Esophagus (tissue), 2 donors: Measurements from ENCODE around the gene CEP250. TPM values are rescaled to one million over a fixed set of nuclear protein-coding genes. Genes with fewer than 3 reads are reported as not detected.

ENCODE experiments used
- H3K27ac ChIP-seq, 2 donors: one replicate each; pipeline ENCODE4 v1.5.1; 2013; ENCODE audit warnings: low read depth in 2 of 2, mild to moderate bottlenecking in 2 of 2, inconsistent platforms in 1 of 2, low read length in 1 of 2, moderate library complexity in 1 of 2
- H3K27me3 ChIP-seq, 2 donors: one replicate each; pipeline ENCODE4 v1.6.1; 2013; ENCODE audit warnings: low read length in 2 of 2, control low read depth in 1 of 2, mild to moderate bottlenecking in 1 of 2; ENCODE audit not compliant: insufficient read depth in 2 of 2, control insufficient read depth in 1 of 2
- H3K36me3 ChIP-seq, 2 donors: one replicate each; pipeline ENCODE4 v1.6.1; 2013; ENCODE audit warnings: low read length in 1 of 2; ENCODE audit not compliant: control insufficient read depth in 2 of 2, insufficient read depth in 2 of 2
- H3K4me1 ChIP-seq, 2 donors: one replicate each; pipeline ENCODE4 v1.6.1; 2013; ENCODE audit warnings: low read length in 1 of 2; ENCODE audit not compliant: control insufficient read depth in 2 of 2, insufficient read depth in 2 of 2
- H3K4me3 ChIP-seq, 2 donors: one replicate each; pipeline ENCODE4 v1.5.1; 2013; ENCODE audit warnings: low read length in 2 of 2, mild to moderate bottlenecking in 2 of 2, low read depth in 1 of 2, moderate library complexity in 1 of 2
- H3K9me3 ChIP-seq, 2 donors: one replicate each; pipeline ENCODE4 v1.6.1; 2013; ENCODE audit warnings: mild to moderate bottlenecking in 2 of 2, low read depth in 1 of 2, low read length in 1 of 2, moderate library complexity in 1 of 2; ENCODE audit not compliant: control insufficient read depth in 2 of 2, insufficient read depth in 1 of 2
- WGBS, 2 donors: extraction: QIAGEN DNeasy Blood & Tissue Kit; methylation state at CpG; one replicate each; pipeline ENCODE4 v1.1.7; 2013; 5-methylcytosine and 5-hydroxymethylcytosine counted together
- polyA plus RNA-seq, 2 donors: library from polyadenylated mRNA; stranded (reverse); fragments of 200-250 nt; gene quantifications; one replicate each; pipeline ENCODE4 v1.2.3, GENCODE V29; 2013
- donor health status: healthy with polysubstance abuse.
- donor health status: Bipolar disorder and iron deficiency.

CEP250 gene
- 10 to 100 TPM in 1 of 2 donors, 1 to 10 TPM in 1; 6.8 to 20.7 TPM for polyA plus RNA-seq

GRCh38 chr20:35454881-35455609, at the start of gene CEP250:
Gene CEP250 (plus strand): TSS chr20:35455598. CDS start chr20:35462368, 6,770 bp downstream.
- Histone ChIP-seq H3K4me1 (peaks cover 0 to 7% of the 10 kb centered on the region in 2 donors), H3K27ac (peak within 1 kb of the TSS; percentile 87 to 90), H3K9me3 (no peaks in the 10 kb centered on the region), H3K36me3 (no peaks in the 10 kb centered on the region), H3K27me3 (no peaks in the 10 kb centered on the region), H3K4me3 (peak within 1 kb of the TSS; percentile 62 to 83)
- 0 to 1% methylated on average over 51 to 59 of the region's 59 CpGs for WGBS, 2 donors

GRCh38 chr20:35405775-35406174, 49.6 kb upstream of the CEP250 start:
- WGBS, 2 donors = 98 to 99% methylated on average over 3 of the region's 3 CpGs

DNA sequence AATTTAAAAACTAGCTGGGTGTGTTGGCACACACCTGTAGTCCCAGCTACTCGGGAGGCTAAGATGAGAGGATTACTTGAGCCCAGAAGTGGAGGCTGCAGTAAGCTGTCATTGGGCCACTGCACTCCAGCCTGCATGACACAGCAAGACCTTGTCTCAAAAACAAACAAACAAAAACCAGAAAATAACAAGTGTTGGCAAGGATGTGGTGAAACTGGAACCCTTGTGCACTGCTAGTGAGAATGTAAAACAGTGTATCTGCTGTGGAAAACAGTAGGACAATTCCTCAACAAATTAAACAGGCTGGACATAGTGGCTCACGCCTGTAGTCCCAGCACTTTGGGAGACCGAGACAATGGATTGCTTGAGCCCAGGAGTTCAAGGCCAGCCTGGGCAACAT, 47.1 kb upstream of the CEP250 start:
- Histone ChIP-seq H3K4me1 (no peaks in the 10 kb centered on the region), H3K36me3 (peaks cover 0 to 8% of the 10 kb centered on the region in 2 donors), H3K27ac (no peak overlapping the region), H3K27me3 (no peaks in the 10 kb centered on the region), H3K9me3 (no peaks in the 10 kb centered on the region), H3K4me3 (no peak overlapping the region)
- WGBS, 2 donors = 95 to 97% methylated on average over 3 of the region's 3 CpGs

More at GRCh38 chr20:35405775-35406174, 49.6 kb upstream of the CEP250 start:
- Histone ChIP-seq H3K27ac (no peak overlapping the region), H3K9me3 (no peaks in the 10 kb centered on the region), H3K4me3 (no peak overlapping the region), H3K36me3 (peaks cover 0 to 8% of the 10 kb centered on the region in 2 donors), H3K4me1 (no peaks in the 10 kb centered on the region), H3K27me3 (no peaks in the 10 kb centered on the region)

- 62 to 67% methylated on average over 3 of the region's 3 CpGs for WGBS, 2 donors
- H3K27ac ChIP-seq = no peak overlapping the region
- H3K4me3 ChIP-seq = no peak overlapping the region
- H3K4me1 ChIP-seq = no peaks in the 10 kb centered on the region
- H3K27me3 ChIP-seq = no peaks in the 10 kb centered on the region
- H3K36me3 ChIP-seq = peaks cover 0 to 8% of the 10 kb centered on the region in 2 donors
- no peaks in the 10 kb centered on the region for H3K9me3 ChIP-seq
Observed at GRCh38 chr20:35409542-35409941, 45.9 kb upstream of the CEP250 start.

DNA sequence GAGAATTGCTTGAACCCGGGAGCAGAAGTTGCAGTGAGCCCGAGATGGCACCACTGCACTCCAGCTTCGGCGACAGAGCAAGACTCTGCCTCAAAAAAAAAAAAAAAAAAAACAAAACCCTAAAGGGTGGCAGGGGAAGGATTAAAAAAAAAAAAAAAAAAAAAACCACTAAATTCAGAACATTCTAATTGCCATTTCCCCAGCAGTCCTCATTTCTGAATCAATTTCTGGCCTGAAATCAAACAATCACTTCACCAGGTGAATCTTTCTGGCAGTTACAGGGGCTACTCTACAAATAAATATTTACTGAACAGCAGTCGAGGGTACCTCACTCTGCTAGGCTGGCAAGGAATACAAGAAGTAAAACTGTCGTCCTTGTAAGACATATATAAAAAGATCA, 44.8 kb upstream of the CEP250 start:
- Histone ChIP-seq H3K4me1 (no peaks in the 10 kb centered on the region), H3K9me3 (no peaks in the 10 kb centered on the region), H3K4me3 (peak overlapping the region in 1 of 2 donors; percentile 79), H3K27ac (no peak overlapping the region), H3K27me3 (no peaks in the 10 kb centered on the region), H3K36me3 (peaks cover 0 to 6% of the 10 kb centered on the region in 2 donors)
- whole genome bisulfite sequencing, 2 donors = 80 to 81% methylated on average over 6 of the region's 6 CpGs

DNA sequence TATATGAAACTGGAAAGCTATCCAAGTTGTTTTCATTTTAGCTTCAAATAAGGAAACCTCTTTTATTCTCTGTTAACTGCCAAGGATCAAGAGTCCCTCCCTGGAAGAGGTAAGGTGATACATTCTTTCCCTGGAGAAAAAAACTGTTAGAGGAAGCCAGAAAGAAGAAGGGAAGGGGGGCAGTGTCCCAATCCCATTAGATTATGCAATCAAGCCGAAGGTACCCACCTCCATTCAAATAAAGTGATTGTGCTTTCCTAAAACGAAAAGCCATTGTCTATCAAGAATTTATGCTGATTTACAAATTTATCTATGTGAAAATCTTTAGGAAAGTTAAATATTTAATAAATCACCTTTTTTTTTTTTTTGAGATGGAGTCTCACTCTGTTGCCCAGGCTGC, 34.1 kb upstream of the CEP250 start:
- Histone ChIP-seq H3K27ac (no peak overlapping the region), H3K27me3 (no peaks in the 10 kb centered on the region), H3K9me3 (no peaks in the 10 kb centered on the region), H3K4me1 (no peaks in the 10 kb centered on the region), H3K4me3 (no peak overlapping the region), H3K36me3 (no peaks in the 10 kb centered on the region)
- 43 to 53% methylated on average over 2 of the region's 2 CpGs for WGBS, 2 donors

DNA sequence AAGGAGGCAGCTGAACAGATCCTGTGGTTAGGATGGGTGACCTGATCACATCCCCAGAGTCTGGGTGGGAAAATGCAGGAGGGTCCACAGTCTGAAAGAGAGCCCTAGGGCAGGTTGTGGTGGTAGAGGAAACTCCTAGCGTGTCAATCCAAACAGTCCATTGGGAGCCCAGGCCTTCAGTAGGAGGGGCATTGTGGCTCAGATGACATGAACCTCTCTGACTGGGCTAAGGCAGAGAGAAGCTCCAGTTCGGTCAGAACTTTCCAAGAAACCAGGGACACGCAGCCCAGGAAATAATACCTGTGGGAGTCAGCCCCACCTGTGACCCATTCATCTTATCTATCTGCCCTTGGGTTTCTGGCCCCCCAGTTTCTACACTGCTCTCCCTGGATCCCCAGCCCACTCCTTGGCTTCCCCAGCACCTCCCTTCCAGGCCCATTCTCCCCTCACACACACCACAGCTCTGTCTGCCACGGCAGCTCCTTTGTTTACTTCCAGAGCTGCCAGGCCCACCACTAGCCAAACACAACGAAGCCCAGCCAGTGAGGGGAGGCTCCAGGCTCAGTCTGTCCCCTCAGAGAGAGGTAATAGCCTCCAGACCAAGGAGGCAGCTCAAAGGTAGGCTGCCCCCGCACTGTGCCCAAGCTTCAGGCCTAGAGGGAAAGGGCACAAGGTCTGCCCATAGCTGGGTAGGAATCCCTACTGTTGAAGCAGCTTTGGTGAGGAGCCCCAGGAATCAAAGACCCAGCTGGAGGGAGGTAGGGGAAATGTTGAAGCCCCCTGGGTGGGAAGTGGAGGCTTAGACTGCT, 23.6 kb upstream of the CEP250 start:
- 71 to 75% methylated on average over 6 of the region's 6 CpGs for WGBS, 2 donors

GRCh38 chr20:35432430-35432735, 23.0 kb upstream of the CEP250 start:
- Histone ChIP-seq H3K4me1 (no peaks in the 10 kb centered on the region), H3K9me3 (no peaks in the 10 kb centered on the region), H3K36me3 (no peaks in the 10 kb centered on the region), H3K27me3 (no peaks in the 10 kb centered on the region), H3K4me3 (no peak overlapping the region), H3K27ac (no peak overlapping the region)
- WGBS, 2 donors = 60 to 74% methylated on average over 1 of the region's 1 CpG

More for the DNA sequence above, 23.6 kb upstream of the CEP250 start:
- Histone ChIP-seq H3K4me3 (no peak overlapping the region), H3K36me3 (no peaks in the 10 kb centered on the region), H3K27me3 (no peaks in the 10 kb centered on the region), H3K27ac (no peak overlapping the region), H3K4me1 (no peaks in the 10 kb centered on the region), H3K9me3 (no peaks in the 10 kb centered on the region)

GRCh38 chr20:35433337-35433736, 22.1 kb upstream of the CEP250 start:
- WGBS, 2 donors = 77 to 85% methylated on average over 2 of the region's 2 CpGs
- H3K27ac ChIP-seq = no peak overlapping the region
- H3K4me1 ChIP-seq = no peaks in the 10 kb centered on the region
- H3K9me3 ChIP-seq = no peaks in the 10 kb centered on the region
- H3K27me3 ChIP-seq = no peaks in the 10 kb centered on the region
- H3K4me3 ChIP-seq = no peak overlapping the region
- H3K36me3 ChIP-seq = no peaks in the 10 kb centered on the region
